Liver (tissue), 9 donors: Measurements from ENCODE around the gene SLC5A6. TPM values are rescaled to one million over a fixed set of nuclear protein-coding genes. Genes with fewer than 3 reads are reported as not detected.

Experiments
- DNase-seq: peaks from one replicate; pipeline ENCODE4 v3.0.0-alpha.2; 2017; ENCODE audit warnings: low spot score
- H3K27ac ChIP-seq, 2 donors: one replicate each; pipeline ENCODE4 v1.7.0; 2013; ENCODE audit warnings: inconsistent platforms in 2 of 2, low read length in 2 of 2, control low read depth in 1 of 2, low read depth in 1 of 2, mild to moderate bottlenecking in 1 of 2
- H3K27me3 ChIP-seq, 4 donors: one replicate each; pipeline versions ENCODE4 v1.6.1 to v1.7.0; 2013; ENCODE audit warnings: low read length in 3 of 4, inconsistent platforms in 1 of 4, mild to moderate bottlenecking in 1 of 4, moderate library complexity in 1 of 4; ENCODE audit not compliant: control insufficient read depth in 4 of 4, insufficient read depth in 4 of 4
- H3K36me3 ChIP-seq, 4 donors: one replicate each; pipeline versions ENCODE4 v1.6.1 to v1.7.0; 2013; ENCODE audit warnings: low read length in 3 of 4, mild to moderate bottlenecking in 3 of 4, low read depth in 1 of 4, moderate library complexity in 1 of 4; ENCODE audit not compliant: control insufficient read depth in 4 of 4, insufficient read depth in 3 of 4
- H3K4me1 ChIP-seq, 4 donors: one replicate each; pipeline versions ENCODE4 v1.6.1 to v1.7.0; 2013; ENCODE audit warnings: low read length in 3 of 4, mild to moderate bottlenecking in 3 of 4, moderate library complexity in 1 of 4; ENCODE audit not compliant: control insufficient read depth in 4 of 4, insufficient read depth in 4 of 4
- H3K4me3 ChIP-seq, 3 donors: one replicate each; pipeline versions ENCODE4 v1.6.1 to v1.7.0; 2013; ENCODE audit warnings: low read length in 3 of 3, control low read depth in 1 of 3, low read depth in 1 of 3, mild to moderate bottlenecking in 1 of 3
- H3K9ac ChIP-seq, 2 donors: one replicate each; pipeline ENCODE4 v1.7.0; 2013; ENCODE audit warnings: low read length in 2 of 2, mild to moderate bottlenecking in 2 of 2, moderate library complexity in 2 of 2, control low read depth in 1 of 2, low read depth in 1 of 2
- H3K9me3 ChIP-seq, 4 donors: one replicate each; pipeline versions ENCODE4 v1.6.1 to v1.7.0; 2013; ENCODE audit warnings: low read length in 3 of 4; ENCODE audit not compliant: control insufficient read depth in 4 of 4
- ATF3 ChIP-seq: IDR thresholded peaks from 2 replicates; pipeline ENCODE4 v1.6.1; 2016; ENCODE audit warnings: antibody characterized with exemption
- CTCF ChIP-seq: fragments of 150-350 bp; IDR thresholded peaks from 2 replicates; pipeline ENCODE4 v1.5.1; 2017; ENCODE audit warnings: improper control_type of control experiment, low read depth, low read length; ENCODE audit not compliant: missing input control
- EGR1 ChIP-seq, 2 donors: IDR thresholded peaks; 2 replicates each; pipeline ENCODE4 v1.6.1; 2016 to 2018; ENCODE audit warnings: antibody characterized with exemption in 2 of 2, low read depth in 2 of 2
- FOXA1 ChIP-seq: IDR thresholded peaks from 2 replicates; pipeline ENCODE4 v1.6.1; 2016; ENCODE audit warnings: antibody characterized with exemption
- FOXA2 ChIP-seq: IDR thresholded peaks from 2 replicates; pipeline ENCODE4 v1.6.1; 2016; ENCODE audit warnings: antibody characterized with exemption
- GABPA ChIP-seq, 2 donors: IDR thresholded peaks in 1 of 2; conservative IDR thresholded peaks in 1 of 2; 2 replicates each; pipeline ENCODE4 v1.6.1; 2016; ENCODE audit warnings: antibody characterized with exemption in 2 of 2, mild to moderate bottlenecking in 1 of 2, moderate library complexity in 1 of 2
- HNF4A ChIP-seq, 2 donors: conservative IDR thresholded peaks; 2 replicates each; pipeline ENCODE4 v1.6.1; 2016; ENCODE audit warnings: antibody characterized with exemption in 2 of 2, mild to moderate bottlenecking in 2 of 2
- HNF4G ChIP-seq: IDR thresholded peaks from 2 replicates; pipeline ENCODE4 v1.6.1; 2016; ENCODE audit warnings: antibody characterized with exemption
- JUND ChIP-seq, 2 donors: IDR thresholded peaks; 2 replicates each; pipeline ENCODE4 v1.6.1; 2016; ENCODE audit warnings: antibody characterized with exemption in 2 of 2
- MAX ChIP-seq: IDR thresholded peaks from 2 replicates; pipeline ENCODE4 v1.6.1; 2016; ENCODE audit warnings: antibody characterized with exemption
- NR2F2 ChIP-seq: IDR thresholded peaks from 2 replicates; pipeline ENCODE4 v1.6.1; 2016; ENCODE audit warnings: antibody characterized with exemption
- RAD21 ChIP-seq, 2 donors: IDR thresholded peaks; 2 replicates each; pipeline ENCODE4 v1.6.1; 2016; ENCODE audit warnings: antibody characterized with exemption in 2 of 2, mild to moderate bottlenecking in 2 of 2
- REST ChIP-seq: IDR thresholded peaks from 2 replicates; pipeline ENCODE4 v1.6.1; 2016; ENCODE audit warnings: antibody characterized with exemption, mild to moderate bottlenecking
- RXRA ChIP-seq, 2 donors: IDR thresholded peaks; 2 replicates each; pipeline ENCODE4 v1.6.1; 2017 to 2018; ENCODE audit warnings: antibody characterized with exemption in 2 of 2, mild to moderate bottlenecking in 1 of 2
- SP1 ChIP-seq: IDR thresholded peaks from 2 replicates; pipeline ENCODE4 v1.6.1; 2018; ENCODE audit warnings: antibody characterized with exemption, mild to moderate bottlenecking
- TAF1 ChIP-seq: conservative IDR thresholded peaks from 2 replicates; pipeline ENCODE4 v1.6.1; 2016; ENCODE audit warnings: antibody characterized with exemption, mild to moderate bottlenecking
- YY1 ChIP-seq: IDR thresholded peaks from 2 replicates; pipeline ENCODE4 v1.6.1; 2016; ENCODE audit warnings: antibody characterized with exemption, mild to moderate bottlenecking
- ZBTB33 ChIP-seq: IDR thresholded peaks from 2 replicates; pipeline ENCODE4 v1.6.1; 2016; ENCODE audit warnings: antibody characterized with exemption
- WGBS: extraction: QIAGEN DNeasy Blood & Tissue Kit; methylation state at CpG from one replicate; pipeline ENCODE4 v1.1.7; 2013; 5-methylcytosine and 5-hydroxymethylcytosine counted together
- polyA plus RNA-seq, 2 donors: library from polyadenylated mRNA; stranded (reverse) in 1 of 2; unstranded in 1 of 2; fragments of 200-250 nt in 1 of 2; fragments of >200 nt in 1 of 2; fragmentation: Nextera tagmentation in 1 of 2; extraction: Ambion mirVana in 1 of 2; gene quantifications; one replicate each; pipeline versions ENCODE4 v1.2.1 to v1.2.3, GENCODE V29; 2013 to 2015
- total RNA-seq, 2 donors: library from RNA; depleted of rRNA; stranded (reverse); fragments of >200 nt; gene quantifications; one replicate each; pipeline ENCODE4 v1.2.3, GENCODE V29; 2014
- donor health status: healthy.
- donor health status: healthy.
- donor health status: healthy.
- donor health status: healthy.
- donor health status: healthy.

The SLC5A6 gene
- total and polyA plus RNA-seq, 4 donors: 12.5 to 217 (median 73.0) TPM

GRCh38 chr2:27247893-27248292 is 35.8 kb upstream of the SLC5A6 start:
- DNase-seq: no peak
- WGBS: 80% methylated on average over 4 of the region's 4 CpGs
- TF ChIP-seq SP1: no peak
- TF ChIP-seq RAD21 (IDR thresholded peaks at IDR 0.05): no peak
- no peak for TF ChIP-seq FOXA1
- no peak for TF ChIP-seq NR2F2
- no peak for TF ChIP-seq ATF3
- TF ChIP-seq RXRA (IDR thresholded peaks at IDR 0.05): no peak
- TF ChIP-seq ZBTB33: no peak
- no peak for TF ChIP-seq FOXA2
- no peak for TF ChIP-seq YY1
- no peak for TF ChIP-seq HNF4G
- no peak for TF ChIP-seq MAX
- no peak for TF ChIP-seq EGR1 (IDR thresholded peaks at IDR 0.05; ENCODE audit: low read depth in 2 of 2)
- TF ChIP-seq TAF1: no peak
- no peak for TF ChIP-seq CTCF
- no peak for TF ChIP-seq GABPA (IDR thresholded peaks at IDR 0.05 in 1 of 2, conservative IDR thresholded peaks at IDR 0.05 in 1 of 2)
- no peak for TF ChIP-seq HNF4A (conservative IDR thresholded peaks at IDR 0.05)
- no peak overlapping the region for H3K27ac ChIP-seq
- H3K9ac ChIP-seq: no peak overlapping the region
- H3K36me3 ChIP-seq: peaks cover 6 to 16% (median 14%) of the 10 kb centered on the region in 4 donors
- no peaks in the 10 kb centered on the region for H3K9me3 ChIP-seq
- H3K4me1 ChIP-seq: peaks cover 0 to 7% (median 3%) of the 10 kb centered on the region in 4 donors
- H3K27me3 ChIP-seq: no peaks in the 10 kb centered on the region
- H3K4me3 ChIP-seq: no peak overlapping the region

- H3K27ac ChIP-seq: no peak overlapping the region
- no peaks in the 10 kb centered on the region for H3K9me3 ChIP-seq
- TF ChIP-seq RXRA (IDR thresholded peaks at IDR 0.05) (no peak), FOXA1 (no peak), CTCF (no peak), NR2F2 (no peak), JUND (IDR thresholded peaks at IDR 0.05) (no peak), GABPA (IDR thresholded peaks at IDR 0.05 in 1 of 2, conservative IDR thresholded peaks at IDR 0.05 in 1 of 2) (no peak), FOXA2 (no peak), RAD21 (IDR thresholded peaks at IDR 0.05) (no peak), YY1 (no peak), ZBTB33 (no peak), HNF4A (conservative IDR thresholded peaks at IDR 0.05) (no peak), TAF1 (no peak), ATF3 (no peak), SP1 (no peak), HNF4G (no peak), MAX (no peak), REST (no peak), EGR1 (IDR thresholded peaks at IDR 0.05; ENCODE audit: low read depth in 2 of 2) (no peak)
- 91% methylated on average over 4 of the region's 4 CpGs for WGBS
- H3K36me3 ChIP-seq: peaks cover 20 to 39% (median 33%) of the 10 kb centered on the region in 4 donors
- no peak for DNase-seq
- H3K4me3 ChIP-seq: no peak overlapping the region
- H3K4me1 ChIP-seq: peaks cover 0 to 7% (median 3%) of the 10 kb centered on the region in 4 donors
- no peak overlapping the region for H3K9ac ChIP-seq
- no peaks in the 10 kb centered on the region for H3K27me3 ChIP-seq
Observed at GRCh38 chr2:27245626-27246025, 33.6 kb upstream of the SLC5A6 start.
